H1 (cell line): ENCODE results near the gene DCAF8. TPM values are rescaled to one million over a fixed set of nuclear protein-coding genes. Genes with fewer than 3 reads are reported as not detected.

Experiments
- CBX8 ChIP-seq: fragments of 300-800, 300-1000 bp; sonication (generic); IDR thresholded peaks from 2 replicates; pipeline ENCODE4 v1.7.1; 2016; ENCODE audit warnings: low read depth, low read length, borderline replicate concordance
- CHD1 ChIP-seq: IDR thresholded peaks from 2 replicates; pipeline ENCODE4 v1.6.1; 2012; ENCODE audit warnings: low read depth, low read length, improper control_type of control experiment
- CREB1 ChIP-seq: IDR thresholded peaks from 2 replicates; pipeline ENCODE4 v1.6.1; 2012; ENCODE audit warnings: inconsistent platforms
- GABPA ChIP-seq: IDR thresholded peaks from 2 replicates; pipeline ENCODE4 v1.6.1; 2011; ENCODE audit warnings: mild to moderate bottlenecking, low read length, moderate library complexity, borderline replicate concordance; ENCODE audit not compliant: insufficient read depth
- JUND ChIP-seq: IDR thresholded peaks from 2 replicates; pipeline ENCODE4 v1.6.1; 2011; ENCODE audit warnings: mild to moderate bottlenecking, improper control_type of control experiment, low read length
- KDM4A ChIP-seq: IDR thresholded peaks from one replicate; pipeline ENCODE4 v1.7.1; 2012; ENCODE audit warnings: low read depth, mild to moderate bottlenecking, moderate library complexity, low read length, inconsistent platforms; ENCODE audit not compliant: severe bottlenecking
- MAFK ChIP-seq: IDR thresholded peaks from 2 replicates; pipeline ENCODE4 v1.6.1; 2012; ENCODE audit warnings: low read depth, mild to moderate bottlenecking, improper control_type of control experiment, low read length
- NRF1 ChIP-seq: IDR thresholded peaks from 2 replicates; pipeline ENCODE4 v1.6.1; 2011; ENCODE audit warnings: mild to moderate bottlenecking, low read depth, low read length, improper control_type of control experiment
- POLR2AphosphoS5 ChIP-seq: IDR thresholded peaks from 2 replicates; pipeline ENCODE4 v1.6.1; 2011; ENCODE audit warnings: low read depth, low read length
- RAD21 ChIP-seq, 2 experiments: IDR thresholded peaks in 1 of 2; conservative IDR thresholded peaks in 1 of 2; 2 replicates each; pipeline ENCODE4 v1.6.1; 2011; ENCODE audit warnings: low read depth in 2 of 2, low read length in 2 of 2, improper control_type of control experiment in 1 of 2, inconsistent platforms in 1 of 2, mild to moderate bottlenecking in 1 of 2, moderate library complexity in 1 of 2
- SRF ChIP-seq: IDR thresholded peaks from 2 replicates; pipeline ENCODE4 v1.6.1; 2011; ENCODE audit warnings: mild to moderate bottlenecking, low read depth, low read length, moderate library complexity
- TCF12 ChIP-seq: IDR thresholded peaks from 2 replicates; pipeline ENCODE4 v1.6.1; 2011; ENCODE audit warnings: low read depth, mild to moderate bottlenecking, low read length
- polyA plus RNA-seq, 7 experiments: library from polyadenylated mRNA; depleted of rRNA in 3 of 7; stranded (reverse) in 5 of 7; unstranded in 2 of 7; fragments of >200 nt in 5 of 7; fragments of 200-250 nt in 2 of 7; gene quantifications; 1 replicate in 5 of 7; 2 replicates in 1 of 7; 4 replicates in 1 of 7; pipeline versions ENCODE4 v1.2.1 to v1.2.3, GENCODE V29; 2011 to 2013; ENCODE audit warnings: missing spikeins in 2 of 7, mixed read lengths in 2 of 7
- total RNA-seq: library from RNA; stranded (reverse); fragmentation: NEBNext Ultra II Directional; extraction: Animal tissue kit (Norgen Biotek cat#: 25700); gene quantifications from 2 replicates; pipeline ENCODE4 v1.2.1, GENCODE V29; 2021
- TF ChIP-seq, protein P1 (sequence below): fragments of 300-600 bp; sonication (generic); IDR thresholded peaks from 2 replicates; pipeline ENCODE4 v1.7.1; 2012; ENCODE audit warnings: low read length, moderate library complexity, mild to moderate bottlenecking, inconsistent platforms; ENCODE audit not compliant: insufficient replicate concordance

The DCAF8 gene
- total and polyA plus RNA-seq, 2 of the 8 experiments (the other 6 are each of a cell fraction or from before 2014, with no cell fraction given) = 68.2 to 110 TPM

GRCh38 chr1:160186246-160186645, 76.1 kb downstream of the DCAF8 start (continued):
- TF ChIP-seq, protein P1, sequence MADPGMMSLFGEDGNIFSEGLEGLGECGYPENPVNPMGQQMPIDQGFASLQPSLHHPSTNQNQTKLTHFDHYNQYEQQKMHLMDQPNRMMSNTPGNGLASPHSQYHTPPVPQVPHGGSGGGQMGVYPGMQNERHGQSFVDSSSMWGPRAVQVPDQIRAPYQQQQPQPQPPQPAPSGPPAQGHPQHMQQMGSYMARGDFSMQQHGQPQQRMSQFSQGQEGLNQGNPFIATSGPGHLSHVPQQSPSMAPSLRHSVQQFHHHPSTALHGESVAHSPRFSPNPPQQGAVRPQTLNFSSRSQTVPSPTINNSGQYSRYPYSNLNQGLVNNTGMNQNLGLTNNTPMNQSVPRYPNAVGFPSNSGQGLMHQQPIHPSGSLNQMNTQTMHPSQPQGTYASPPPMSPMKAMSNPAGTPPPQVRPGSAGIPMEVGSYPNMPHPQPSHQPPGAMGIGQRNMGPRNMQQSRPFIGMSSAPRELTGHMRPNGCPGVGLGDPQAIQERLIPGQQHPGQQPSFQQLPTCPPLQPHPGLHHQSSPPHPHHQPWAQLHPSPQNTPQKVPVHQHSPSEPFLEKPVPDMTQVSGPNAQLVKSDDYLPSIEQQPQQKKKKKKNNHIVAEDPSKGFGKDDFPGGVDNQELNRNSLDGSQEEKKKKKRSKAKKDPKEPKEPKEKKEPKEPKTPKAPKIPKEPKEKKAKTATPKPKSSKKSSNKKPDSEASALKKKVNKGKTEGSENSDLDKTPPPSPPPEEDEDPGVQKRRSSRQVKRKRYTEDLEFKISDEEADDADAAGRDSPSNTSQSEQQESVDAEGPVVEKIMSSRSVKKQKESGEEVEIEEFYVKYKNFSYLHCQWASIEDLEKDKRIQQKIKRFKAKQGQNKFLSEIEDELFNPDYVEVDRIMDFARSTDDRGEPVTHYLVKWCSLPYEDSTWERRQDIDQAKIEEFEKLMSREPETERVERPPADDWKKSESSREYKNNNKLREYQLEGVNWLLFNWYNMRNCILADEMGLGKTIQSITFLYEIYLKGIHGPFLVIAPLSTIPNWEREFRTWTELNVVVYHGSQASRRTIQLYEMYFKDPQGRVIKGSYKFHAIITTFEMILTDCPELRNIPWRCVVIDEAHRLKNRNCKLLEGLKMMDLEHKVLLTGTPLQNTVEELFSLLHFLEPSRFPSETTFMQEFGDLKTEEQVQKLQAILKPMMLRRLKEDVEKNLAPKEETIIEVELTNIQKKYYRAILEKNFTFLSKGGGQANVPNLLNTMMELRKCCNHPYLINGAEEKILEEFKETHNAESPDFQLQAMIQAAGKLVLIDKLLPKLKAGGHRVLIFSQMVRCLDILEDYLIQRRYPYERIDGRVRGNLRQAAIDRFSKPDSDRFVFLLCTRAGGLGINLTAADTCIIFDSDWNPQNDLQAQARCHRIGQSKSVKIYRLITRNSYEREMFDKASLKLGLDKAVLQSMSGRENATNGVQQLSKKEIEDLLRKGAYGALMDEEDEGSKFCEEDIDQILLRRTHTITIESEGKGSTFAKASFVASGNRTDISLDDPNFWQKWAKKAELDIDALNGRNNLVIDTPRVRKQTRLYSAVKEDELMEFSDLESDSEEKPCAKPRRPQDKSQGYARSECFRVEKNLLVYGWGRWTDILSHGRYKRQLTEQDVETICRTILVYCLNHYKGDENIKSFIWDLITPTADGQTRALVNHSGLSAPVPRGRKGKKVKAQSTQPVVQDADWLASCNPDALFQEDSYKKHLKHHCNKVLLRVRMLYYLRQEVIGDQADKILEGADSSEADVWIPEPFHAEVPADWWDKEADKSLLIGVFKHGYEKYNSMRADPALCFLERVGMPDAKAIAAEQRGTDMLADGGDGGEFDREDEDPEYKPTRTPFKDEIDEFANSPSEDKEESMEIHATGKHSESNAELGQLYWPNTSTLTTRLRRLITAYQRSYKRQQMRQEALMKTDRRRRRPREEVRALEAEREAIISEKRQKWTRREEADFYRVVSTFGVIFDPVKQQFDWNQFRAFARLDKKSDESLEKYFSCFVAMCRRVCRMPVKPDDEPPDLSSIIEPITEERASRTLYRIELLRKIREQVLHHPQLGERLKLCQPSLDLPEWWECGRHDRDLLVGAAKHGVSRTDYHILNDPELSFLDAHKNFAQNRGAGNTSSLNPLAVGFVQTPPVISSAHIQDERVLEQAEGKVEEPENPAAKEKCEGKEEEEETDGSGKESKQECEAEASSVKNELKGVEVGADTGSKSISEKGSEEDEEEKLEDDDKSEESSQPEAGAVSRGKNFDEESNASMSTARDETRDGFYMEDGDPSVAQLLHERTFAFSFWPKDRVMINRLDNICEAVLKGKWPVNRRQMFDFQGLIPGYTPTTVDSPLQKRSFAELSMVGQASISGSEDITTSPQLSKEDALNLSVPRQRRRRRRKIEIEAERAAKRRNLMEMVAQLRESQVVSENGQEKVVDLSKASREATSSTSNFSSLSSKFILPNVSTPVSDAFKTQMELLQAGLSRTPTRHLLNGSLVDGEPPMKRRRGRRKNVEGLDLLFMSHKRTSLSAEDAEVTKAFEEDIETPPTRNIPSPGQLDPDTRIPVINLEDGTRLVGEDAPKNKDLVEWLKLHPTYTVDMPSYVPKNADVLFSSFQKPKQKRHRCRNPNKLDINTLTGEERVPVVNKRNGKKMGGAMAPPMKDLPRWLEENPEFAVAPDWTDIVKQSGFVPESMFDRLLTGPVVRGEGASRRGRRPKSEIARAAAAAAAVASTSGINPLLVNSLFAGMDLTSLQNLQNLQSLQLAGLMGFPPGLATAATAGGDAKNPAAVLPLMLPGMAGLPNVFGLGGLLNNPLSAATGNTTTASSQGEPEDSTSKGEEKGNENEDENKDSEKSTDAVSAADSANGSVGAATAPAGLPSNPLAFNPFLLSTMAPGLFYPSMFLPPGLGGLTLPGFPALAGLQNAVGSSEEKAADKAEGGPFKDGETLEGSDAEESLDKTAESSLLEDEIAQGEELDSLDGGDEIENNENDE = no peak
- TF ChIP-seq CREB1 (no peak), JUND (no peak), CBX8 (no peak), RAD21 (IDR thresholded peaks at IDR 0.05 in 1 of 2, conservative IDR thresholded peaks at IDR 0.05 in 1 of 2; ENCODE audit: low read depth in 2 of 2, low read length in 2 of 2) (no peak), NRF1 (no peak), CHD1 (no peak), POLR2AphosphoS5 (no peak), MAFK (no peak), GABPA (no peak), KDM4A (no peak), SRF (no peak), TCF12 (no peak)
